DMS 273 (cell line): ENCODE measurements around the gene TRIM71.
A peak's percentile ranks its signal among the peaks of the same experiment; 100 is the strongest.
"Not testable (repeated sequence)": the region's sequence is repeated elsewhere in the genome, so short reads cannot be mapped to it uniquely, and the experiment has no call there.

Source experiments
- DNase-seq: peaks from one replicate; lab custom pipeline; 2025; ENCODE audit not compliant: unreplicated experiment; lab: John Stamatoyannopoulos, UW

TRIM71 gene

DNA sequence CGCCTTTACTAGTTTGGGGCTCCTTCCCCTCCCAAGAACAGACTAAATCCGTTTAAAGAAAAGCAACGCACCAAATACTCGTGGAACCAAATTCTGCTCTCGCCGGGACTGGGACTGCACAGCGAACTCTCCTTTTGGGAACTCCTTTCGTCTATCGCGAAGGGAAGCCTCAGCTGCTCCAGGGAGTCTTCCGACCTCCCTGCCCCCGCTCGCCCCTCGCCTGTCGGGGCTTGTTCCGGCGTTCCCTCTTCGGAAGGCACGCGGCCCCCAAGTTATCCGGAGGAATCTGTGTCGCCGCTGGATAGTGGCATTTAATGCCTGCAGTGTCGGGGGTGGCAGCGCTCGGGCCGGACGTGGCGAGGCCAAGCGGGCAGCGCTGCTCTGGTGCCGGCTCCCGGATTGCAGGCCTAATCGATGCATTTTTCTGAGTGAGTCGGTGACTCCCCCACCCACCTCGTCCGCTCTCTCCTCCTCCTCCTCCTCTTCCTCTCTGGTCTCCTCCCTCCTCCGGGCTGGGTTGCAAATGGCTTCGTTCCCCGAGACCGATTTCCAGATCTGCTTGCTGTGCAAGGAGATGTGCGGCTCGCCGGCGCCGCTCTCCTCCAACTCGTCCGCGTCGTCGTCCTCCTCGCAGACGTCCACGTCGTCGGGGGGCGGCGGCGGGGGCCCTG, at the start of gene TRIM71:
Gene TRIM71, plus strand, starts transcription at position 440 of the 671 bp plus-strand sequence. Its CDS starts 84 bp downstream, at position 524.
- DNase-seq: peak; percentile 68

DNA sequence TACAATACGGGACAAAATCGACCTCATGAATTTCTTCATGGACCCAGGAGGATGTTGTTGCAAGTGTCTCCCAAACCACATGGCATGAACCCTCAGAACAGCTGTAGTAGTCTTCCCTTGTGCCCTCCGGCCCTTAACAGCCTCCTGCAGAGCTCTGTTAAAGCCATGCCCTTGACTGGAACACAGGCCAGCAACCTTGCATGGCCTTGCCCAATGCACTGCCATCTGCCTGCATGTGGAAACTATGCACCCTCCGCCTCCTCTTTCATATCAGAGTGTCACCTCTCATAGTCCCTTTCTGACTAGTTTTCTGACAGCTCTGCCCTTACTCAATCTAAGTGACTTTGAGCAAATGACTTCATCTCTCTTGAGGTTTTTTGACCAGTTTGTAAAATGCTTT, 39.4 kb upstream of the TRIM71 start:
- DNase-seq: peak; percentile 12

DNA sequence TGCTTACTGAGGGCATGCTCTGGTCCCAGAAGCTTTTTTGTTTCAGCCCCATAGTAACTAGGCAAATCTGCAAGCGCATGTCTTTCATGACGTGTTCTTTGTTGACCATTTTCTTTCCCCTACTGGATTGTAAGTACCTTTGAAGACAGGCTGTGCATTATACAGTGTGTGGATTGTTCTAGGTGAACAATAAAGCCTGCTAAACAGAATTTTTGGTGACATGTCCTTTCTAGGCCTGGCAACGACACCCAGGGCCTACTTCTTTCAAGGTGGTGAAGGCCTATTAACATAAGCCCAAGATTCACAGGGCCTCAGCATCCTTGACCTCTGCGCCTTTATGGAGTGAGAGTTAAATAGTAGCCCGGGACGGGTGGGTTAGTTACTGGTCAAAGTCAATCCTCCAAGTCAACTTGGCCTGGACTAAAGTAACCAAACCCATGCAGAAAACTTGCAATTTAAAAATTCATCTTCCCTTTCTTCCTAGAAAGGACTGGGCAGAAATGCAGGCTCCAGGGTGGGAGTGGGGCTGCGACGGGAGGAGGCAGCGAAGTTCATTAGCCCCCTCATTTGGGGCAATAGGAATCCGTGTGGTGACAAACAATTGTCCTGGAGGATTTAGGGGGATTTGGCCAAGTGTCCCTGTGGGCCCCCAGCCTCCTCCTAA, 37.6 kb upstream of the TRIM71 start:
- DNase-seq: no peak

DNA sequence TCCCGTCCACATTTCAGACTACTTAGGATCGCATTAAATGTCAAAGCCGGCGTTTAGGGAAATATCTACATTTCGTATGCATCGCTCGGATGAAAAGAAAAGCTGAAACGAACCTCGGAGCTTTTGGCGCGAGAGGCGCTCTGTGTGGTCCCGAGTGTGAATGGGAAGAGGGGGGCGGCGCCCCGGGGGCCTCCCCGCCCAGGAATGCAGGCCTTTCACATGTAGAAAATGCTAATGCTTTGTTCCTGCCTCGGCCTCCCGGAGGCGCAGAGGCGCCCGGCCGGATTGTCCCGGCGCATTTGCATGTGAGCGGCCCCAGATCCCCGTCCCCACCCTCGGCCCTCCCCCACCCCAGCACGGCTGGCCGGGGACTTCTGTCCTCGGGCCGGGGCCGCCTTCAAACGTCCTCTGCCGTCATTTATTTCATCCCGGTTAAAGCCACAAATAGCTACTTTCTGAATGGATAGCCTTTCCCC, 37.0 kb upstream of the TRIM71 start:
- DNase-seq: peak; percentile 62

DNA sequence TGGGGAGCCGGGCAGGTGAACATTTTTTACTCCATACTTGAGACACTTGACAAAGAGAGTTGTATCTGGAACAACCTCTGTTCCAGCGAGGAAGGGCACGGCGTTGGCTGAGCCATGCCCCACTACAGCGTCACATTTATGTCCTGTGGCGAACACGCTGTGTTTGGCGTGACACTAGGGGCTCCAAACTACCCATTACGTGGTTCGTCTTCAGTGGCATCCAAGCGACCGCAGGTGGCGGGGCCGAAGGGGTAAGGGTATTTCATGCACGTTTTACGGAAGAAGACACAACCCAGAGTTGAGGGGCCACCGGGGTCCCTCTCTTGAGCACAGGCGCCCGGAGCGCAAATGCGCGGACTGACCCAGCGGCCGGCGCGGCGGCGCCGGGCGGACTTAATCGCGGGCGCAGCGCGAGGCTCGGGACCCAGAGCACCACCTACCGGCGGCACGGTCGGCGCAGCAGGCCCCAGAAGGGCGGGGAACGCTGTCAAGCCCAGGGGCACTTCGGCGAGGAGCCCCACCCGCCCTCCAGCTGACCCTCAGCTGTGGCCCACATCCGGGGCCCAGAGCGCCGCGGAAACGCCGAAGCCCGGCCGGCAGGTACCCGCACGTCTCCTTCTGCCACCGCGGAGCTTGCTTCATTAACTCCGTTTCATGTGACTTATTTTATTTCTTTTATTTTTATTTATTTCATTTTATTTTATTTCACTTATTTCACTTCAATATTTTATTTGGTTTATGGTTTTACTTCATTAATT, 36.4 kb upstream of the TRIM71 start:
- peak; percentile 91 for DNase-seq

DNA sequence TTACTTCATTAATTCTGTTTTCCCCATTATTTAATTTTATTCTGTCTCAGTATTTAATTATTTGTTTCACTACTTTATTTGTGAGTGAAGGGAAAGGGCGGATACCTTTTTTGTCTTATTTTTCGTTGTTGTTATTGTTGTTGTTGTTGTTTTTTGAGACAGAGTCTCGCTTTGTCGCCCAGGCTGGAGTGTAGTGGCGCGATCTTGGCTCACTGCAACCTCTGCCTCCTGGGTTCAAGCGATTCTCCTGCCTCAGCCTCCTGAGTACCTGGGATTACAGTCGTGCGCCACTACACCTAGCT, 35.9 kb upstream of the TRIM71 start:
- not testable (repeated sequence) for DNase-seq

DNA sequence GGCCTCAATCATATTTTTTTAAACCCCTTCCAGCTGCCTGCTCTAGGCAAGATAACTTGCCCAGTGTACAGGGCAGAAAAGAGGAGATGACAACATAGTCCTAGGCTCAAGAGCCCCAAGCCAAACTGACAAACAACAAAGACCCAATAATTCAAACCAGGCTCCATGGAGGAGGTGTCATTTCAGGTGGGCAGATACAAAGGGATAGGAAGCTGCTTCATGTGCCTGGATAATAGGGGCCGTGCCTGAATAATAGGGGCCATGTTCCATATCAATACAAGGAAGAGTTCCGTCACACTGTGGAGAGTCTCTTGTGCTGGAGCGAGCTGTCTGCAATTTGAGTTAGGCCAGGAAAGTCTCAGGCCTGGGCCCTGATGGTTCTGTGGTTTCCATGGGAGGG, 35.4 kb upstream of the TRIM71 start:
- no peak for DNase-seq

DNA sequence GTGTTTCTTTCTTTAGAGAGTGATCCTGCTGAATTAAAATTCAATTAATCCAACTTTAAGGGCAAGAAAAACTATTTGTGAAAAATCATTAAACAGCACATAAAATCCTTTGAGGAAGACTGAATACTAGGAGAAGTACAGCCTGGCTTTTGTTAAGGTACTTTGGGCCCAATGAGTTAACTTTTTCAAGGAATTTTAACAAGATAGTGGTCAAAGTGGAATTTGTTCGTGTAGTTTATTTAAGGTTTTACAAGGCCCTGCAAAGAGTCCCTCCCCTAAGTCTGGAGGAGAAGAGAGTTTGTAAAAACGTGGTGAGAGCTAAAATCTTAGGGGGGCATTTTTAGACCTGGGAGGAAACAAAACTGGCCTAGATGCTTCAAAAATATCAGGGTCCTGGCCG, 26.0 kb upstream of the TRIM71 start:
- no peak for DNase-seq

DNA sequence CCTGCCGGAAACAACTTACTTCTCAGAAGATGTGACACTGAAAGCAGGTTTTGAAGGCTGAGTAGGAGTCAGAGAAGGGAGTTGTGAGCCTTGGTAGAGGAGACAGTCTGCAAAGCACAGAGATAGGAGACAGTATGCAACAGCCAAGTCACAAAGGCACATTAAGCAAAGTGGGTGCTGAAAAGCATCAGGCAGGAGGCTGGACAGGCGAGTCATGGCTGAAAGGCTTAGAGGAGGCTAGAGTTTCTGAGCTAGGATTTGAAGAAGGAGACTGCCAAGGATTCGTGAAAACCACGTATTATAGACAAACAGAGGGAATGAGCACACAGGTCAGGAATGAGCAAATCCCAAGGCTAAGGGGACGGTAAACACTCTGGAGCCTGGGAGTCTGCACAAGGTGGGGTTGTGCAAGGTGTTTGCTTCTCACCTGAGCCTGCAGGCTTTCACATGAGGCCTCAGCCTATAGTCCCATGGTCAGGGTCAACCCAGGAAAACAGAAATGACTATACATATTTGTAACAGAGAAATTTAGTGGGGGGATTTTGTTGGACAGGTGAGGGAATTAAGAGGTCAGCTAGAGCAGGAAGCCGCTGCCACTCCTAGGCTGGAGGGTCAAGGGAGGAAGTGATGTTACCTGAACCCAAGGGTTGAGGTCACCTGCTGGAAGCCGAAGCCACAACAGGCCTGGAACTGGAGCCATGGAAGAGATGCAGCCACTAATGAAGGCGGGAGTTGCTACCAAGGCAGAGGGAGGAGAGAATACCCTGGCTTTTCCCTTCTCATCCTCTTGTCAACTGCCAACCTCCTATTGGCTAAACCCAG, 23.1 kb upstream of the TRIM71 start:
- no peak for DNase-seq

DNA sequence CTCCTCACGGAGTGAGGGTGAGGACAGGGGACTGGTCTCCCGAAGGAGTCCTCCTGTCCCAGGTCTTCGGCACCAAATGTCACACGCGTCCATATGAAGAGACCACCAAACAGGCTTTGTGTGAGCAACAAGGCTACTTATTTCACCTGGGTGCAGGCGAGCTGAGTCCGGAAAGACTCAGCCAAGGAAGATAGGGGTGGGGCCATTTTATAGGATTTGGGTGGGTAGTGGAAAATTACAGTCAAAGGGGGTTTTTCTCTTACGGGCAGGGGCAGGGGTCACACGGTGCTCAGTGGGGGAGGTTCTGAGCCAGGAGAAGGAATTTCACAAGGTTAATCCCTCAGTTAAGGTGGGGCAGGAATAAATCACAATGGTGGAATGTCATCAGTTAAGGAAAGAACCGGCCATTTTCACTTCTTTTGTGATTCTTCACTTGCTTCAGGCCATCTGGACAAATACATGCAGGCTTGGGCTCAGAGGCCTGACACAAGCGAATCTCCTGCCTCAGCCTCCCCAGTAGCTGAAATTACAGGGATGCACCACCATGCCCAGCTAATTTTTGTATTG, 21.3 kb upstream of the TRIM71 start:
- not testable (repeated sequence) for DNase-seq

DNA sequence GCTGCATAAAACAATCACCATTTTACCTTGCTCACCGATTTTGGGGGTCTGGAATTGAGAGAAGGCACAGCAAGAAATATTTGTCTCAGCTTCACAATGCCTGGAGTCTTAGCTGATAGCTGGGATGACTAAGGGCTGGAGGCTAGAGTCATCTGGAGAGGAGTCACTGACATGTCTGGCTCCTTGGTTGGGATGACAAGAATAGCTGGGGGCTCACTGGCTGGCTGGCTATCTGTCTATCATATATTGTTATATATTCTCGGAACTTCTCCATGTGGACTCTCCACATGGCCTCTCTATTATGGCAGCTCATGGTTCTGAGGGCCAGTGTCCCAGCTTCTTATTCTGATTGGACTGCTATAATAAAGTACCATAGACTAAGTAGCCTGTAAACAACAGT, 20.0 kb upstream of the TRIM71 start:
- no peak for DNase-seq

DNA sequence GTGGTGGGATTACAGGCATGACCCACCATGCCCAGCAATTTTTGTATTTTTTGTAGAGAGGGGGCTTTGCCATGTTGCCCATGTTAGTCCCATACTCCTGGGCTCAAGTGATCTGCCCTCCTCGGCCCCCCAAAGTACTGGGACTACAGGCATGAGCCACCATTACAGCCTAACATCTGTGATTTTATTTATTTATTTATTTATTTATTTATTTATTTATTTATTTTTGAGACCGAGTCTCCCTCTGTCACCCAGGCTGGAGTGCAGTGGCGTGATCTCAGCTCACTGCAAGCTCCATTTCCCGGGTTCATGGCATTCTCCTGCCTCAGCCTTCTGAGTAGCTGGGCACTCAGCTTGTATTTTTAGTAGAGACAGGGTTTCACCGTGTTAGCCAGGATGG, 16.4 kb upstream of the TRIM71 start:
- DNase-seq: not testable (repeated sequence)

DNA sequence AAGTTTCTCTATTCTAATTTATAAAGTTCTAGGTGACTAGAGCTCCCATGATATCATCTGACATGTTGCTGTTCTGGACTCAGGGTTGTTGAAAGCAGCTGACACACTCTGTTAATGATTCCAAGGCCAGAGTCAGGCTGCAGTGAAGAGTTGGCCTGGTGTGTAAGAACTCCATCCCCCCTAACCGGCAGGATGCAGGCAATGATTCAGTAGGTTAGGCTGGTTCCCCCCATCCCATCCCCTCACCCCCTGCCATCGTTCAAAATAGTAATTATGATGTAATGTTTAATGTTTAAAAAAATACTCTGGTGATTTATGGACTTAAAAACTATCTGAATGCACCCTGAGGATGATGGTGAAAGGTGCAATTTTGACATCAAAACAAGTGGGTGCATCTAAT, 4.6 kb upstream of the TRIM71 start:
- peak; percentile 7 for DNase-seq

DNA sequence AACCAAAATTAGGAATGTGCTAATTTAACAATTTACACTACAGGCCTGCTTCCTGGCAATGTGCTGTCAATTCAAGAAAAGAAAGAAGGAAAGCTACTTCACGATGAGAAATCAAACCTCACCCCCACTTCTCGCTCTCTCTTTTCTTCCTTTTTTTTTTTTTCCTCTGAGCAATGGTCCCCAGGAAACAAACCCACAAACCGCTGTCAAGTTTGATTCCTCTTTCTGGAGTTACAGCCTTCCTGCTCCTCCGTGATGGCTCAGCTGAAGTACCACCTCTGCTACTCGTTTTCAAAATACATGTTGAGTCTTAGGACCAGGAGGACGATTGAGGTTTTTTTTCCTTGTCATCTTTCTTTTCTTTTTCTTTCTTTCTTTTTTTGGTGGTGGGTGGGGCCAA, 3.4 kb upstream of the TRIM71 start:
- DNase-seq: no peak

DNA sequence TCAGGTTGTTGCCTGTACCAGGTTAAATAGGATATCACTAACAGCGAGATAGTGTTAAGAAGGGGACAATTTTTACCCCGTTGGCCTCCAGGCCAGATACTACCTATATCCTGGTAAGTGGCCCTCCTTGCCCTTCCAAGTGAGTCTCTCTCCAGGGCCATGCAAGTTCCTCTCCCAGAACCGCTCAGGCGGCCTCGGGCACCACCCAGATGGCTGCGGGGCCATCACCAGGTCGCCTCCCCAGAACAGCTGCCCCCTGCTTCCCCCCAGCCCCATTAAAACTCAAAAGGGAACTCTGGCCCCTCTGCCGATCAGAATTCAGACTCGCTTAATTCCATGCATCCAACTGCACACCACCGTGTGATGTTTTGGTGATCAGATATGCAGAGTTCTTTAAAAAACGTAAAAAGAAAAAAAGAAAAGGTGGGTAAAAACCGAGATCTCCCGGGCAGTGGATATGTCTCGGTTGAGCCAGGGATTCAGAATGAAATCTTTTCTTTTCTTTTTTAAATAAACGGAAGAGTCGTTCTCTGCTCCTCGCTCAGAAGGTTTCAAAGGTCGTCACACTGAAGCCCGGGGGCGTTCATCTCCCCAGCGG, 1.9 kb upstream of the TRIM71 start:
- DNase-seq: no peak

DNA sequence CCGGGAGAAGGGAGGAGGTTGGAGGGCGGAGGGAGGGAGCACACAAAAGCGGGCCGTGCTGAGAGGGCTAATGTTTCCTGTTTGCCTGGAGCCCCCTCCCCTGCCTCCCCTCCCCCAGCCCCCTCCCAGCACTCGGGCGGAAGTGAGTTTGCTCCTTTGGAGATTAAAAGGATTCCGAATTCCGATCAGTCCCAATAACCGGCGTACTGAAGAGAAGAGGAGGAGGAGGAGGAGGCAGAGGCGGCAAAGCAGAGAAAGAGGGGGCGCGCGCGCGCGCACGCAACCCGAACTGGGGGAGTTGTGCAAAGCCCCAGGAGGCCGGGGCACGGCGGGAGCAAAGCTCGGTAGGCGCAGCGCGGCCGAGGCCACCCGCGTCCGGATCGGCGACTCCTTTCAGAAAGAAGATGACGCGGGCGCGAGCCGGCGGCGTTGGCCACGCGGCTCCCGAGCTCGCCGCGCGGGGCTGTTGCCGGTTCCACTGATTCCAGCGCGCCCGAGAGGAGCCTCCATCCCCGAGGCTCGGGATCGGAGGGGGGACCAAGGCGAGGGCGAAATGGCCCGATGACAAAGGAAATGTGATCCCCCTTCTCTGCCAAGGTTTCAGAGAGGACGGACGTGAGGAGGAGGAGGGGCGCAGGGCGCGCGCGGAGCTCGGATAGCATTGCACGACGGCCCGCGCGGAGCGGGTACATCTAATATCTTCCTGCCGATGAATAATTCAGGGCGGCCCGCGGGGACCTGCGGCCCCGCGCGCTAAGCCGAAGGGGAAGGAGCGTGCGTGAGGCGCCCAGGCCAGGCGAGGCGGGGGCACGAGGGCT, 1.1 kb upstream of the TRIM71 start:
- DNase-seq: peak; percentile 66

DNA sequence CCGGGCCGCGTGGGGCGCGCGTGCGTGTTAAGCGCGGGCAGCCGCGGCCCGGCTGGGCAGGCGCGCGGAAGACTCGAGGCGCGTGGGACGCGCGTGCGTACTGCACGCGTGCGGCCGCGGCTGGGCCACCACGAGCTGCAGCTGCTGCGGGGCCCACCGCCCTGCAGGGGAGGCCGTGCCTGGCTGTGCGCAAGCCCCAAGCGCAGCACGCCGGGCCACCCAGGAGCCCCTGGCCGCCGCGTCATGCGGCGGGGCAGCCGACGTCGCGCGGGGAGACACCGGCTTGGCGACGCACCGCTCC, 590 bp upstream of the TRIM71 start:
- DNase-seq: peak; percentile 68

DNA sequence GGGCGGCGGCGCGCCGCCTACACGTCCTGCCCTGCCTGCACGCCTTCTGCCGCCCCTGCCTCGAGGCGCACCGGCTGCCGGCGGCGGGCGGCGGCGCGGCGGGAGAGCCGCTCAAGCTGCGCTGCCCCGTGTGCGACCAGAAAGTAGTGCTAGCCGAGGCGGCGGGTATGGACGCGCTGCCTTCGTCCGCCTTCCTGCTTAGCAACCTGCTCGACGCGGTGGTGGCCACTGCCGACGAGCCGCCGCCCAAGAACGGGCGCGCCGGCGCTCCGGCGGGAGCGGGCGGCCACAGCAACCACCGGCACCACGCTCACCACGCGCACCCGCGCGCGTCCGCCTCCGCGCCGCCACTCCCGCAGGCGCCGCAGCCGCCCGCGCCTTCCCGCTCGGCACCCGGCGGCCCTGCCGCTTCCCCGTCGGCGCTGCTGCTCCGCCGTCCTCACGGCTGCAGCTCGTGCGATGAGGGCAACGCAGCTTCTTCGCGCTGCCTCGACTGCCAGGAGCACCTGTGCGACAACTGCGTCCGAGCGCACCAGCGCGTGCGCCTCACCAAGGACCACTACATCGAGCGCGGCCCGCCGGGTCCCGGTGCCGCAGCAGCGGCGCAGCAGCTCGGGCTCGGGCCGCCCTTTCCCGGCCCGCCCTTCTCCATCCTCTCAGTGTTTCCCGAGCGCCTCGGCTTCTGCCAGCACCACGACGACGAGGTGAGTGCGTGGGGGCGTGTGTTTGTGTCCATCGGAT, 602 bp downstream of the TRIM71 start:
- peak; percentile 67 for DNase-seq

DNA sequence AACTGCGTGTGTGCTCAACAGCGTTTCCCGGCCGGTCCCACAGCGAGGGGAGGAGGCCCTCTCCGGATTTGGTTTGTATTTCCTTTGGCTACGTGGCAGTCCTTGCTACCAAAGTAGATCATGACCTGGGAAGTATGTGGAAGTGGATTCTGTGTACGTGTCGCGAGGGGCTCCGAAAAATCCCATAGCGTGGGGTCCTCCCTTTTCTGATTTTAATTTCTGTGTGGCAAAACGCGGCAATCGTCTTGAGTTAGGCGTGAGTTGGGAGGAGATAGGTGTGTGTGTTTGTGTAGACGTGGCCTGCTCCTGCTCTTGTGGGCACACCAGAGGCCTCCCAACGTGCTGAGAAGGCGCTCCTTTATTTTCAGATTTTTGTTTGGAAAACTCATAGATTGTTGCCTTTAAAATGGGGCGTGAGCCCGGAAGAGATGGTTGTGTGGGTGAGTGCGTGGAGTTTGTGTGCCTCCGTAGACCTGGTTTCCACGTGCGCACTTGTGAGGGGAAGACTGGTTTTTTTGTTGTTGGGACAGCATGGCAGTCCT, 1.2 kb downstream of the TRIM71 start:
- DNase-seq: no peak
